Measurements from ENCODE around the gene ELOA. TPM values are rescaled to one million over a fixed set of nuclear protein-coding genes. Genes with fewer than 3 reads are reported as not detected.
"Not testable (repeated sequence)": the region's sequence is repeated elsewhere in the genome, so short reads cannot be mapped to it uniquely, and the experiment has no call there.

The ELOA gene
- total RNA-seq, 2 experiments from 2014 or later: 29.7 to 29.9 TPM

DNA sequence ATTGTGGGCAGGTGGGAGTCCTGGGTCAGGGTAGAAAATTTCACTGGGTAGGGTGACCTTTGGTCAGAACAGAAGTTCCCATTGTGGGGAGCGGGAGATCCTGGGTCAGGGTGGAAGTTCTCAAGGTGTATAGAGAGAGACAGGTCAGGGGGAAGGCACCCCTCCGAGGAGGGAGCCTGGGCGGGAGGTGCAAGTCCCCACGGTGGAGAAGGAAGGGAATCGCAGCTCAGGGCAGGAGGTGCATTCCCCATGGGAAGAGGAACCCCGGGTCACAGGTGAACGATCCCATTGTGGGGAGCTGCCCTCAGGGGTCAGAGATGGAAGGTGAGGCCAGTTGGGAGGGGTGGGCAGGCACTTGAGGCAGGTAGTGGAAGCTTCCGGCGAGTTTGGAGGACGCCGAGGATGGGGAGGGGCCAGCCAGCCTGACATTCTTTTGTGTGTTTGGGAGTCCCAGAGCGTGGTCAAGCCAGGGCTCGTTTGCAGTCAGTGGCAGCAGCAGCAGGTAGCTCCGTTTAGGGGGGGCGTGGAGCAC lies 48.3 kb downstream of the ELOA start:
- Mint-ChIP-seq H3K27ac (peak overlapping the region; percentile 96), H3K27me3 (no peaks in the 10 kb centered on the region), H3K4me1 (ENCODE audit: low read depth) (peaks cover 20% of the 10 kb centered on the region), H3K4me3 (peak overlapping the region; percentile 99), H3K9me3 (no peaks in the 10 kb centered on the region), H3K36me3 (ENCODE audit: low read depth) (peaks cover 32% of the 10 kb centered on the region)
- CTCF ChIA-PET: interaction anchor here (0.7 to 4.1 kb wide), 8 partner anchors 10 to 86 kb away, joined by 3 to 14 read pairs (median 4); partner anchors contain the start of gene PITHD1
- TF ChIP-seq, protein P1, sequence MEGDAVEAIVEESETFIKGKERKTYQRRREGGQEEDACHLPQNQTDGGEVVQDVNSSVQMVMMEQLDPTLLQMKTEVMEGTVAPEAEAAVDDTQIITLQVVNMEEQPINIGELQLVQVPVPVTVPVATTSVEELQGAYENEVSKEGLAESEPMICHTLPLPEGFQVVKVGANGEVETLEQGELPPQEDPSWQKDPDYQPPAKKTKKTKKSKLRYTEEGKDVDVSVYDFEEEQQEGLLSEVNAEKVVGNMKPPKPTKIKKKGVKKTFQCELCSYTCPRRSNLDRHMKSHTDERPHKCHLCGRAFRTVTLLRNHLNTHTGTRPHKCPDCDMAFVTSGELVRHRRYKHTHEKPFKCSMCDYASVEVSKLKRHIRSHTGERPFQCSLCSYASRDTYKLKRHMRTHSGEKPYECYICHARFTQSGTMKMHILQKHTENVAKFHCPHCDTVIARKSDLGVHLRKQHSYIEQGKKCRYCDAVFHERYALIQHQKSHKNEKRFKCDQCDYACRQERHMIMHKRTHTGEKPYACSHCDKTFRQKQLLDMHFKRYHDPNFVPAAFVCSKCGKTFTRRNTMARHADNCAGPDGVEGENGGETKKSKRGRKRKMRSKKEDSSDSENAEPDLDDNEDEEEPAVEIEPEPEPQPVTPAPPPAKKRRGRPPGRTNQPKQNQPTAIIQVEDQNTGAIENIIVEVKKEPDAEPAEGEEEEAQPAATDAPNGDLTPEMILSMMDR (IDR thresholded peaks at IDR 0.05): no peak
- DNase-seq (peak; percentile 55), ATAC-seq (peak; percentile 35)
- POLR2A ChIA-PET: interaction anchor here (0.6 to 16.5 kb wide), 7 partner anchors 10 to 182 kb away, joined by 3 to 168 read pairs (median 4); partner anchors contain the start of genes GALE, HMGCL and PITHD1
- intact Hi-C loops (cut with micrococcal nuclease): no loop called here

DNA sequence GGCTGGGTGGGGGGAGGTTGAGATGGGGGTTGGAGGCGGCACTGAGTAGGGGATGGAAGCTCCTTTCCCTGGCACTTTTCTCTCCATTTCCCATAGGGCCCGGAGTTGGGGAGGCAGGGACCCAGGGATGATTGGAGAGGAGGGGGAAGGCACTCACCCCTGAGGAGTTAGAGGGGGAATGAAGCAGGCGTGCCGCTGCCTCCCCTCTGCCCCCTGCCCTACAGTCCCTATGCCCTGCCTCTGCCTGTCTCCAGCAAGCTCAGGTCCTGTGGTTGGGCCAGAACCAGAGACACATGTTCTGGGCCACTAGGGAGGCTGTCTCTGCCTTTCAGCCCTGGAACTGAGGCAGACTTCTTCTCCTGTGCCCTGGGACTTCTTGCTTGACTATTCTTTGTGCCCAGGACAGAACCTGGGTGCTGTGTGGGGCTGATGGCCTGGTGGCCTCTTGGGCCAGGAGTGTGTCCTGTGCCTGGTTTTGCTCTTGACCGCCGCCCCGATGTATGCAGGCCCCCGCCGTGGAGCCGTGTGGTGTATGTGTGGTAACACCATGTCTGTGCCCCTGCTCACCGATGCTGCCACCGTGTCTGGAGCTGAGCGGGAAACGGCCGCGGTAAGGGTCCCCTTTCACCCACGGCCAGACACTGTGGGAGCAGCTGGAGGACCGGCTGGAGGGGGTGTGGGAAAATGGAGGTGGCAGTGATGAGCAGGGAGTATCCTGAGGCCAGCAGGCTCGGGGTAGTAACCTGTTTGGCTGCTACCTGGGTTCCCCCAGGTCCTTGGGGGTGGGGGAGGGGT lies 49.1 kb downstream of the ELOA start:
- peak overlapping the region; percentile 96 for H3K27ac Mint-ChIP-seq
- intact Hi-C loops (cut with micrococcal nuclease): no loop called here

DNA sequence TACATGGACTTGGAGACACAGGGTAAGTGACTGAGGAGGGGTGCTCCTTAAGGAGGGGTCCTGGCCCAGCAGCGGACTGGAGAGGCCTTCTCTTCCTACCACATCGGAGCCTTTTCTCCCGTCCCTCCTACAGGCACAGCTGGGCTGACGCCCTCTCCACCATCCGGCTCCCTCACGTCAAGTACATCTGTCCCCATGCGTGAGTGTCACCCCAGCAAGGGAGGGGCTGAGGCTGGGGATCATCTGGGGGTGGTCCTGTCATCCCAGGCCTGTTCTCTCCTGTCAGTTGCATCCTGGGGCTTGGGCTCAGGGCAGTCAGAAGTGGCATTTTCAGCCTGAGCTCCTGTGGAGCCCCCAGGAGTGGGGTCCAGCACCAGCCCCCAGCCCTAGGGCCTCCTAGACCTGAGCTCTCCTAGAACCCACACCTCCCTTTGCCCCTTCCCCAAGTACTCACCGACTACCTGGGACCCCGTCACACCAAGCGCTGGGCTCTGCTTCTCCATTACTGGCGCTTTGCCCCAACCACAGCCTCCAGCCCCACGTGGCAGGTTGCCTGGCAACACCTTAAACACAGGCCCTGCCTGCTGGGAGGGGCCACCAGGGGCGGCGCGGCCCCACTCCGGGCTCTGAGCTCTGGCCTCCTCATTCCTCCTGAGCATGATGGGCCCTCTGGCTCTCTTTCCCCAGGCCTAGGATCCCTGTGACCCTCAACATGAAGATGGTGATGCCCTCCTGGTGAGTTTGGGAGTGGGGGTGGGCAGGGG lies 49.9 kb downstream of the ELOA start:
- intact Hi-C loops (cut with micrococcal nuclease): no loop called here
- H3K36me3 Mint-ChIP-seq (ENCODE audit: low read depth): peaks cover 25% of the 10 kb centered on the region
- H3K27ac Mint-ChIP-seq: peak overlapping the region; percentile 42
- peak; percentile 60 for DNase-seq
- peak overlapping the region; percentile 99 for H3K4me3 Mint-ChIP-seq
- ChIA-PET POLR2A (interaction anchor here (0.8 to 16.5 kb wide), 4 partner anchors 8 to 187 kb away, joined by 3 to 168 read pairs (median 16); partner anchors contain the start of genes GALE, PITHD1, RPL11 and SRSF10), CTCF (interaction anchor here (0.8 to 4.1 kb wide), 3 partner anchors 17 to 31 kb away, joined by 3 to 14 read pairs (median 3); no protein-coding TSS in a partner anchor)
- no peaks in the 10 kb centered on the region for H3K27me3 Mint-ChIP-seq
- H3K9me3 Mint-ChIP-seq: no peaks in the 10 kb centered on the region
- H3K4me1 Mint-ChIP-seq (ENCODE audit: low read depth): peaks cover 20% of the 10 kb centered on the region
- TF ChIP-seq, protein P1 (IDR thresholded peaks at IDR 0.05): no peak
- ATAC-seq: peak; percentile 7

More for the DNA sequence above, 49.1 kb downstream of the ELOA start:
- no peak for ATAC-seq
- Mint-ChIP-seq H3K27me3 (no peaks in the 10 kb centered on the region), H3K4me3 (peak overlapping the region; percentile 99), H3K36me3 (ENCODE audit: low read depth) (peaks cover 29% of the 10 kb centered on the region), H3K4me1 (ENCODE audit: low read depth) (peaks cover 20% of the 10 kb centered on the region), H3K9me3 (no peaks in the 10 kb centered on the region)
- TF ChIP-seq, protein P1 (IDR thresholded peaks at IDR 0.05): no peak
- ChIA-PET CTCF (interaction anchor here (0.7 to 4.1 kb wide), 8 partner anchors 9 to 86 kb away, joined by 3 to 14 read pairs (median 4); partner anchors contain the start of gene PITHD1), POLR2A (interaction anchor here (0.7 to 16.5 kb wide), 6 partner anchors 9 to 188 kb away, joined by 3 to 168 read pairs (median 4); partner anchors contain the start of genes GALE, HMGCL, PITHD1 and SRSF10)
- DNase-seq: no peak

DNA sequence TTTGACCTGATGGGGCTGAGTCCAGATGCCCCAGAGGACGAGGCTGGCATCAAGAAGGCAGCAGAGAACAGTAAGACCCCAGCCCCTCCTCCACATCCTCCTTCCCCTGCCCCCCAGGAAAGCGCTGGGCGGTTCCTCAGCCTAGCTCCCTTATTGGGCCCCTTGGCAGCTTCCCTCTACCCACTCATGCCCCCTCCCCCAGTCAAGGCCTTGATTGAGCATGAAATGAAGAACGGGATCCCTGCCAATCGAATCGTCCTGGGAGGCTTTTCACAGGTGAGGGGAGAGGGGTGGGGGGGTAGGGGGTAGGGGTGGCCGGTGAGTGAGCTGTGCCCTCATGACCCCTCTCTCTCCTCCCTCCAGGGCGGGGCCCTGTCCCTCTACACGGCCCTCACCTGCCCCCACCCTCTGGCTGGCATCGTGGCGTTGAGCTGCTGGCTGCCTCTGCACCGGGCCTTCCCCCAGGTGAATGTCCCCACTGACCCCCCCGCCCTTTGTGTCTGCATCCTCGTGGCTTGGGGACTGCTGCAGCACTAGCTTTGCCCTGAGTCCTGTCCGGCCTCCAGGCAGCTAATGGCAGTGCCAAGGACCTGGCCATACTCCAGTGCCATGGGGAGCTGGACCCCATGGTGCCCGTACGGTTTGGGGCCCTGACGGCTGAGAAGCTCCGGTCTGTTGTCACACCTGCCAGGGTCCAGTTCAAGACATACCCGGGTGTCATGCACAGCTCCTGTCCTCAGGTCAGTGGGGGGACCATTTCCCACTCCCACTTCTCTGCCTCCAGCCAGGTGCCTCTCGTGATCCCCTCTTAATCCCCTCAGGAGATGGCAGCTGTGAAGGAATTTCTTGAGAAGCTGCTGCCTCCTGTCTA lies 50.8 kb downstream of the ELOA start:
- TF ChIP-seq, protein P1 (IDR thresholded peaks at IDR 0.05): no peak
- ATAC-seq: no peak
- Mint-ChIP-seq H3K27me3 (no peaks in the 10 kb centered on the region), H3K36me3 (ENCODE audit: low read depth) (peaks cover 30% of the 10 kb centered on the region), H3K9me3 (no peaks in the 10 kb centered on the region), H3K4me3 (no peak overlapping the region), H3K27ac (no peak overlapping the region), H3K4me1 (ENCODE audit: low read depth) (peaks cover 23% of the 10 kb centered on the region)
- ChIA-PET POLR2A (interaction anchor here (1.1 to 16.5 kb wide), 3 partner anchors 7 to 103 kb away, joined by 5 to 168 read pairs (median 28); partner anchors contain the start of genes GALE, PITHD1 and RPL11), CTCF (interaction anchor here (0.8 to 4.1 kb wide), 3 partner anchors 17 to 30 kb away, joined by 3 to 14 read pairs (median 3); no protein-coding TSS in a partner anchor)
- no peak for DNase-seq
- intact Hi-C loops (cut with micrococcal nuclease): no loop called here

DNA sequence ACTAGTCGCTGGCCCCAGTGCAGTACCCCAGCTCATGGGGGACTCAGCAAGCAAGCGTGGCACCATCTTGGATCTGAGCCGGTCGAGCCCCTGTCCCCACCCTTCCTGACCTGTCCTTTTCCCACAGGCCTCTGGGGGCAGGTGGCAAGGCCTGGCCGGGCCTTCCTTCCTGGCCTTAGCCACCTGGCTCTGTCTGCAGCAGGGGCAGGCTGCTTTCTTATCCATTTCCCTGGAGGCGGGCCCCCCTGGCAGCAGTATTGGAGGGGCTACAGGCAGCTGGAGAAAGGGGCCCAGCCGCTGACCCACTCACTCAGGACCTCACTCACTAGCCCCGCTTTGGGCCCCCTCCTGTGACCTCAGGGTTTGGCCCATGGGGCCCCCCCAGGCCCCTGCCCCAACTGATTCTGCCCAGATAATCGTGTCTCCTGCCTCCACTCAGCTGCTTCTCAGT lies 51.5 kb downstream of the ELOA start:
- Mint-ChIP-seq H3K4me1 (ENCODE audit: low read depth) (peaks cover 28% of the 10 kb centered on the region), H3K36me3 (ENCODE audit: low read depth) (peaks cover 34% of the 10 kb centered on the region)
- ChIA-PET CTCF (interaction anchor here (1.2 kb wide), 1 partner anchor 16 kb away, joined by 3 read pairs; no protein-coding TSS in a partner anchor), POLR2A (interaction anchor here (16.5 kb wide), 1 partner anchor 16 kb away, joined by 168 read pairs; the partner anchor contains the start of gene PITHD1)
- H3K27ac Mint-ChIP-seq; intact Hi-C loops (cut with micrococcal nuclease); H3K9me3 Mint-ChIP-seq; H3K27me3 Mint-ChIP-seq; DNase-seq; H3K4me3 Mint-ChIP-seq; ATAC-seq: not testable (repeated sequence)
